22Rv1 (cell line): Measurements from ENCODE around the gene ZRANB3.
"Not testable (repeated sequence)": the region's sequence is repeated elsewhere in the genome, so short reads cannot be mapped to it uniquely, and the experiment has no call there.

Experiments used
- H3K27ac ChIP-seq: fragments of 450-650 bp; 2 replicates; pipeline ENCODE4 v1.5.1; 2017
- CTCF ChIP-seq: fragments of 450-650 bp; IDR thresholded peaks from 2 replicates; pipeline ENCODE4 v1.5.1; 2017; ENCODE audit warnings: mild to moderate bottlenecking
- ZFX ChIP-seq: fragments of 450-650 bp; IDR thresholded peaks from 2 replicates; pipeline ENCODE4 v1.6.1; 2017; ENCODE audit warnings: antibody characterized with exemption, borderline replicate concordance

ZRANB3 gene

GRCh38 chr2:135525786-135526185 lies 5.2 kb downstream of the ZRANB3 start:
- TF ChIP-seq CTCF (no peak), ZFX (no peak)
- H3K27ac ChIP-seq: no peak overlapping the region

- H3K27ac ChIP-seq: no peak overlapping the region
- TF ChIP-seq ZFX (no peak), CTCF (no peak)
These were observed 18.9 kb downstream of the ZRANB3 start for GRCh38 chr2:135512099-135512498.

GRCh38 chr2:135510577-135510976 lies 20.4 kb downstream of the ZRANB3 start:
- TF ChIP-seq ZFX (no peak), CTCF (no peak)
- no peak overlapping the region for H3K27ac ChIP-seq

- TF ChIP-seq CTCF (no peak), ZFX (no peak)
- H3K27ac ChIP-seq: no peak overlapping the region
These were observed 26.2 kb downstream of the ZRANB3 start for GRCh38 chr2:135504811-135505210.

- not testable (repeated sequence) for H3K27ac ChIP-seq
These were observed 32.4 kb downstream of the ZRANB3 start for GRCh38 chr2:135498588-135498987.

GRCh38 chr2:135494917-135495316 lies 36.1 kb downstream of the ZRANB3 start:
- TF ChIP-seq CTCF: no peak
- no peak for TF ChIP-seq ZFX
- H3K27ac ChIP-seq: no peak overlapping the region

GRCh38 chr2:135494503-135494902 lies 36.5 kb downstream of the ZRANB3 start:
- H3K27ac ChIP-seq: no peak overlapping the region
- TF ChIP-seq CTCF (no peak), ZFX (no peak)

- no peak for TF ChIP-seq CTCF
- no peak for TF ChIP-seq ZFX
- H3K27ac ChIP-seq: no peak overlapping the region
These were observed 40.6 kb downstream of the ZRANB3 start for GRCh38 chr2:135490376-135490775.
